Islet precursor cell (in vitro differentiated cells): ENCODE measurements around the gene DPY19L3.

Experiments
- DNase-seq: peaks from one replicate; pipeline ENCODE4 v3.0.0-alpha.2; 2018

The DPY19L3 gene

DNA sequence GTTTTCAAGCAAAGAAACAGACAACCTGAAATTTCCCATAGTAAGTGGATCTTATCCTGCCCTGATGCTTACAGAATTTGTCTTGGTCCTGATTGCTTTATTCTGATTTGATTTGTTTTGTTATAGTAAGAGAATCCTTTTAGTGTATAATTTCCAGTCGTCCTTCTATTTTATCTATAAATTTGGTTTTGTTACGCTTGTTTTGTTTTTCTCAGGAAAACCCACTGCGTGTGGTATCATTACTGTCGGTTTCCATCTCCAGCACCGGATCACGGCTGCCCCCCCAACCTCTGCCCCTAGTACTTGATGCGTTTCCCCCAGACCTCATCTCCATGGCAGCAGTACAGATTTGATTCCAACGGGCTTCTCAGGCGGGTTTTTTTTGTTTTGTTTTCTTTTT lies 117.4 kb downstream of the DPY19L3 start:
- no peak for DNase-seq

DNA sequence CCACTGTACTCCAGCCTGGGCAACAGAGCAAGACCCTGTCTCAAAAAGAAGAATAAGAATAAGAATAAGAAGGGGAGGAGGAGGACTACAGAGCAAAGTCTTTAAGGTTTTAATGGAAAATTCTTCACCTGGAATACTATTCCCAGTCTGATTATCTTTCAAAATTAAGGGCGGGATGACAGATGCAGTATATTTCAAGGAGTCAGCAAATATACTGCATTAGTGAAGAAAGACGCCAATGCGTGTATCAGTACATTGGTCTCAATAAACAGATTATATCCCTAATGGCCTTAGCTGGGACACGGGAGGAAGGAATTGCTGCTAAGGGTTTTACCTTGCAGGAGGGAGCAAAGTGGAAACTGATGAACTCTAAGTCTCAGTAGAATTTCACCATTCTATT lies 121.3 kb downstream of the DPY19L3 start:
- no peak for DNase-seq

DNA sequence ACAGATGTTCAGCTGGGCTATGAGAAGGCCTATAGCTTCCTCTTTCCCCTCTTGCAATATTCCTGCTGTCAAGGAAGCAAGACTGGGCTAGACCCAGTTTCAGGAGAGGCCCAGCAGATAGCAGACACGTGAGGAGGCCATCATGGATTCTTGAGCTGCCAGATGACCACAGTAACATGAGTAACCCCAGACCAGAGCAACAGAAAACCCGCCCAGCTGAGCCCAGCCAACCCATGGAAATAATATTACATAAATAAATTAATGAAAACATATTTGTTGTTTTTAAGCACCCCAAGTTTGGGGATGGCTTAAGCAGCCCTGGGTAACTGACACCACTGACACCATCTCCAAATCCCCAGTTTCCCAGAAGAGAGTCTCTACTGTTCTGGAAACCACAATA lies 125.2 kb downstream of the DPY19L3 start:
- no peak for DNase-seq

DNA sequence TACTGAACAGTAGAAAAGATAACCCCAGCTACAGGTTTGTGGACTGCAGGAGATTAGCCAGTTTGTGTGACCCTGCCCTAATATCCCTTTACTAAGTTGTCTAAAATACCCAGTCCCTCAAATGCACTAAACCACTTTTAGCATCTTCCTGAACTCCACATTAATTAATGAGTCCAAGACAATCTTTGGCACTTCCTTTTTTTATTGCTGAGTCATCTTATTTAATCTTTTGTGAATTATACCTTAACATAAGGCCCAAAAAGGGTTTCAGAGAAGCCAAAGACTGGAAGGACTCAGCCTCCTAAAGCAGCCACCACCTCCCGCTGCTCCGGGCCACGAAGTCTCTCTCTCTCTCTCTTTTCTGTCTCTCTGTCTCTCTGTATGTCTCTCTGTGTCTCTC lies 126.7 kb downstream of the DPY19L3 start:
- DNase-seq, result no peak
